ENCODE measurements around the gene MED15. TPM values are rescaled to one million over a fixed set of nuclear protein-coding genes. Genes with fewer than 3 reads are reported as not detected.
"Not testable (repeated sequence)": the region's sequence is repeated elsewhere in the genome, so short reads cannot be mapped to it uniquely, and the experiment has no call there.

The MED15 gene
- total RNA-seq, 1 donor from 2014 or later = 104 TPM

DNA sequence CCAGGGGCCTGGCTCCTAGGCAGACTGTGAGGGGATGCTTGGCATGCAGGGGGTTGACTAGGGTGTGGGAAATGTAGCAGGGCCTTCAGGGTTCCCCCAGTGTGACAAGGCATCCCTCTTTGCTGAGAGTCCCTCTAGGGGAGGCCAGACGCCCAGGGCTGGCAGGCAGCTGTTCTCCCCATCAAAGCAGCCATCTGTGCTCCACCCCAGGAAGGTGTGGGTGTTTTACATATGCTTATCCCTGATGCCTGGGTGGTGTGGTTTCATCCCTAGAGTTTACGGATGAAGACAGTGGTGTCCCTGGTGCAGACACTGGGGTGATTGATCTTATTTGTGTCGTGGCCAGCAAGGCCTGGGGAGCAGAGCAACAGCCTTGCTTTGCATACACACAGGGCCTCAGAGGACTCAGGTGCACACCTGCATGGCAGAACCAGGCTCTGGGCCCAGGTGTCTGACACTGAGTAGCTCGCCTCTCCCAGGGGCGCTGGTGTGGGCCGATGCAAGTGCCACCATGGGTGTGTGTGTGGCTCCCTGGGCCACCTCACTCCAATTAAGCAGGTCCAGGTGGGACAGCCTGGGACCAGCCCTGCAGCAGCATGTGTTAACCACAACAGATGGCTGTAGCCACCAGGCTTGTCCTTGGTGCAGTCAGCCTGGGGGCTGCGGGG is 74.2 kb downstream of the MED15 start:
- no peak for DNase-seq (ENCODE audit: low spot score)

DNA sequence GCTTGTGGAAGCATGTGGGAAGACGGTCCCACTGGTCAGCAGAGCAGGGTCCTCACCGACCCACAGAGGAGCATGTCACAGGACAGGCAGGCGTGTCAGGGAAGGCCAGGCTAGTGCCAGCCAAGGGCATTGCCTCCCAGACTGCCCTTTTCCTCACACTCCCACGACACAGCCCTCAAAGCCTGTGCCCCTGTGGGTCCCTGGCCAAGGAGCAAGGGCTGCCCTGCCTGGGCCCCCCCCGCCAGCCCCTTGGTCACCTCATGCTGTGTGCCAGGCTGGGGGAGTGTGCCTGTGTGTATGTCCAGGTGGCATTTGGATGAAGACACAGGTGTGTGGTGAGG is 74.7 kb downstream of the MED15 start:
- no peak for DNase-seq (ENCODE audit: low spot score)

DNA sequence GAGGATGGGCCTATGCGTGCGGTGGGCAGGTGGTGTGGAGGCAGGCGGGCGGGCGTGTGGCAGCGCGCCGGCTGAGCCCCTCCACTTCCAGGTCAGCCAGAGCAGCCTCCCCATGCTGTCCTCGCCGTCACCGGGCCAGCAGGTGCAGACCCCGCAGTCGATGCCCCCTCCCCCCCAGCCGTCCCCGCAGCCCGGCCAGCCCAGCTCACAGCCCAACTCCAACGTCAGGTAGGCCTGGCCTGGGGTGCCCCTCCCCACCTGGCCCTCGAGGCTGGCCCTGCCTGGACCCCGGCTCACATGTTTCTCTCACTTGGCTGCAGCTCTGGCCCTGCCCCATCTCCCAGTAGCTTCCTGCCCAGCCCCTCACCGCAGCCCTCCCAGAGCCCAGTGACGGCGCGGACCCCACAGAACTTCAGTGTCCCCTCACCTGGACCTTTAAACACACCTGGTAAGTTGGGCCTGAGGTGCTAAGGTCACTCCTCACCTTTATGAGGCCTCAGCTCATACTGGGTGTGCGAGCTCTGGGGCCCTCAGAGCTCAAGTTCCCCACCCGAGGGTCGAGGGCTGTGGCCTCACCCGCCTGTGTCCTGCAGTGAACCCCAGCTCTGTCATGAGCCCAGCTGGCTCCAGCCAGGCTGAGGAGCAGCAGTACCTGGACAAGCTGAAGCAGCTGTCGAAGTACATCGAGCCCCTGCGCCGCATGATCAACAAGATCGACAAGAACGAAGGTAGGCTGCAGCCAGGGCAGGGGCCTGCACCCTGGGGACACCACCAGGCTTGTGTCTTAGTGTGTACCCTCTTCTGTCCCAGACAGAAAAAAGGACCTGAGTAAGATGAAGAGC is 75.3 kb downstream of the MED15 start:
- DNase-seq (ENCODE audit: low spot score) = no peak

DNA sequence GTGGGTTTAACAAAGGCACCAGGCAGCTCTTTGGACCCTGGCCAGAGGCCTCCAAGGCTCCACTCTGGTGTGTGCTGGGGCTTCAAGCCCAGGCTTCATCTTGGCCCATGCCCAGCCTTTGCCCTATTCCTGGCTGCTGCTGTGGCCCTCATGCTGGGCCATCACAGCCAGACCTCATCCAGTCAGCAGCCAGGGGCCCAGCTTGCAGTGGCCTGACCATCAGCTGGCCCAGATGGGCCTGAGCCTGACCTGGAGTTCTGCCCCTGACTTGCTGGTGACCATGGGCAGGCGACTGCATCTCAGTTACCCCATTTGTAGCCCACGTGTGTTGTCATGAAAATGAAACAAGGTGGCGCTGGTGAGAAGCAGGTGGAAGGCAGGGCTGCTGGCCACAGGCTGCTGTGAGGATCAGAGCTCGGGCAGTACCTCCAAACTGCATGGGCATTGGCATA is 76.1 kb downstream of the MED15 start:
- no peak for DNase-seq (ENCODE audit: low spot score)

DNA sequence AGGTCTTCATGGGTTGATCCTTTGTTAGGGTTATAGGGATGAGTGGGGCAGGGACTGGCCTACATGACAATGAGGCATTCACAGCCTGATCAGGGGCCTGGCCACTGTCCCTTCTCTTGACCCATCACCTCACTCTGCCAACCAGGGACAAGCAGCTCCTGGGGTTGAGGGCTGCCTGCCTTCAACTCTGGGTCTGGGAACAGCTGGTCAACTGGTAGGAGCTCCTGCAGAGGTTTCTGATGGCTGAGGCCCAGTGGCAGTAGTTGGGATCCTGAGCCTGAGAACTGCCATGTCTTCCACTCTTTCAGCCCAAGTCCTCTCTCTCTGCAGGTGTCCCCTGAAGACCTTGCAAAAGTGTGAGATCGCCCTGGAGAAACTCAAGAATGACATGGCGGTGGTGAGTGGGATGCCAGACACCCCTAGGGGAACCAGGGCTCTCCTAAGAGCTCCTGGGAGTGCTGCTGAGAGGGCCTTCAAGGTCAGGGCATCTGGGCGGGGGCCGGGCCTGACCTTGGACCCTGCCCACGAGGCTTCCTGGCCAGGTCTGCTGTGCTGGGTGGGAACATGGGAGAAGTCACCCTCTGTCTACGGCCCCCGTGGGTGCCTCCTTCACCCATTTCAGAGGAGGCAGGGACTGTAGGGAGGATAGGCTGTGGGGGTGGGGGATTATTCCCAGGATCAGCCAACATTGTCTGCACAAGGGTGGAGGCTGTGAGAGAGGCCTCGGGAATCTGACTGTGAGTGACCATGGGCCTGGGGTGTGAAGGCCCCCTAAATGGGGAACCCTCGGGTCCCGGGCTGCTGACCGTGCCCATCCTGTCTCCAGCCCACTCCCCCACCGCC is 76.8 kb downstream of the MED15 start:
- DNase-seq (ENCODE audit: low spot score) = no peak

DNA sequence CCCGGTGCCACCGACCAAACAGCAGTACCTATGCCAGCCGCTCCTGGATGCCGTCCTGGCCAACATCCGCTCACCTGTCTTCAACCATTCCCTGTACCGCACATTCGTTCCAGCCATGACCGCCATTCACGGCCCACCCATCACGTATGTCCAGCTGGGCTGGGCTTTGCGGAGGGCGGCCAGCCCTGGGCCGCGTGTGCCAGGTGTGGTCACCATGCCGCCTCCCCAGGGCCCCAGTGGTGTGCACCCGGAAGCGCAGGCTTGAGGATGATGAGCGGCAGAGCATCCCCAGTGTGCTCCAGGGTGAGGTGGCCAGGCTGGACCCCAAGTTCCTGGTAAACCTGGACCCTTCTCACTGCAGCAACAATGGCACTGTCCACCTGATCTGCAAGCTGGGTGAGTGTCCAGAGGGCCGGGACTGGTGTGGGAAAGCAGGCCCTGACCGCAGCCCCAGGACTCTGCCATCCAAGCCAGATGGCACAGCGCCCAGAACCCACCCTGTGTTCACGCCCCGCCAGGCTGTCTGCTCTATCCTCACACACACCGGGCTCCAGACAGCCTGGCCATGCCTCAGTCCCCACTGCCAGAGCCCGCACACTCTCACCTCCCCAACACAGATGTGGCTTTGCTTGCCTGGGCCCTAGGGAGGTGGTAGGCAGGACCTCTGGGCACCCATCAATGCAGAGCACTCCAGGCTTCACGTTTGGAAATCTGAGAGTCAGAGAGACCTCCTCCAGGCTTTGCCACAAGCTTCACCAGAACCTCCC is 77.6 kb downstream of the MED15 start:
- DNase-seq (ENCODE audit: low spot score) = no peak

DNA sequence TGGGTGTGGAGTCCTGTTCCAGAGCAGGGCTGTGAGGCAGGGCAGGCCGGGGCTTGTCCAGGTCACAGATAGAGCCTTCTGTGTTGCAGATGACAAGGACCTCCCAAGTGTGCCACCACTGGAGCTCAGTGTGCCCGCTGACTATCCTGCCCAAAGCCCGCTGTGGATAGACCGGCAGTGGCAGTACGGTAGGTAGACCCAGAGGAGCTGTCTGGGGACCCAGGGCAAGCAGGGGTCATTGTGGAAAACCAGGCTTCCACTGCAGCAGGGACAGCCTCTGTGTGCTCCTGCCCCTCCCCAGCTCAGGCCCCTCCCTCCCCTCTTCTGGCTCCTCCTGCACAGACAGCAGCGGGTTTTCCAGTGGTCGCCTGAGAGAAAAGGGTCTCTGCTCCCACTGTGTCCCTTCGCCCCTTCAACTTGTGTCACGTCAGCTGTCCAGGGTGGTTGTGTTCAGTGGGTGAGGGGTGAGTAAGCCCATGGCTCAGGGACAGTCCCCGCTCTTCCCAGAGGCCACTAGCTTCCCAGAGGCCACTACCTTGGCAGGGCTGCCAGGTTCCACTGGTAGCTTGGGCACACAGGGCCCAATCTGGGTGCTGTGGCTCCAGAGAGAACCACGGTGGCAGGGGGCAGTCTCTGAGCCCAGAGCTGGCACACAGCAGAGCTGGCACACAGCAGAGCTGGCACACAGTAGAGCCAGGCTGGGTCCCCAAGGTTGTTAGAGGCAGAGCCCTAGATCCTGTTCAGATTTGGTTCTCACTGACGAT is 78.4 kb downstream of the MED15 start:
- no peak for DNase-seq (ENCODE audit: low spot score)

DNA sequence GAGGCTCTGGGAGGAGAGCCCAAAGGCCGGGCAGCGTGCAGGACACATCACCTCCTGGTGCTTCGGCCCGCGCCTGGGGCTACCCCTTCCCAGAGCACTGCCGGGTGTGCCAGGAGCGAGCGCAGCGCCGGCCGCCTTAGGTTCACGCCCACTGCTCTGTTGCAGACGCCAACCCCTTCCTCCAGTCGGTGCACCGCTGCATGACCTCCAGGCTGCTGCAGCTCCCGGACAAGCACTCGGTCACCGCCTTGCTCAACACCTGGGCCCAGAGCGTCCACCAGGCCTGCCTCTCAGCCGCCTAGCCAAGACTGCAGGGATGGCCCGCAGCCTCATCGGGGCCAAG is 79.0 kb downstream of the MED15 start:
- DNase-seq (ENCODE audit: low spot score) = no peak

DNA sequence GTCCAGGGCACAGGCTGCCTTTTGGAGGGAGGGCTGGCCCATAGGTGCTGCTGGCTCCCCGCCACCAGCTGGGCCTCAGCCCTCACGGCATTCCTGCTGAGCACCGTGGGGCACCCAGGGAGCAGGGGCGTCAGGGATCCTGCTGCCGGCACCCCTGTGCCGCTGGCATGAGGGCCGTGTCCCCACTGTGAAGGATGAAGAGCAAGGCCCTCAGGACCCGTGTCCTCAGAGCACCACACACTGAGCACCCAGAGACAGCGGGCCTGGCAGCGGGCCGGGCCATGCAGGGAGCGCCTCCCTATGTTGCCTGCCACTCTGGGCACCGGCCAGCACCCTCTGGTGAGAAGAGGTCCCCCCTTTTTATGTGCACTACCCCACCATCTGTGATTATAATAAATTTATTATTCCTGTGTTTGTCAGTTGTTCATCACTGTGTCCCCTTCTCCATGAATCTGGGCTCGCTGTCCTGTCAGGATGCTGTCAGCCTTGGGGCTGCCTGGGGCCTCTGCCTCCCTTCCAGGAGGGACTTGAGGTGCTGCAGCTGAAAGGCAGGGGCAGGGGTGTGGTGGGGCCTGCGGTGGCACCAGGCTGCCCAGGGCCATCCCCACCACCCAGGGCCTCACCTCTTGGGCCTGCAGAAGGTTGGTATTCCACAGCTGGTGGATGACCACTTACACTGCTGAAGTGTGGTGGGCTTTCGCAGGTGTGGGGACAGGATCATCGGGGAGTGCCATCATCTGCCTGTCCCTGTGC is 80.0 kb downstream of the MED15 start:
- no peak for DNase-seq (ENCODE audit: low spot score)

DNA sequence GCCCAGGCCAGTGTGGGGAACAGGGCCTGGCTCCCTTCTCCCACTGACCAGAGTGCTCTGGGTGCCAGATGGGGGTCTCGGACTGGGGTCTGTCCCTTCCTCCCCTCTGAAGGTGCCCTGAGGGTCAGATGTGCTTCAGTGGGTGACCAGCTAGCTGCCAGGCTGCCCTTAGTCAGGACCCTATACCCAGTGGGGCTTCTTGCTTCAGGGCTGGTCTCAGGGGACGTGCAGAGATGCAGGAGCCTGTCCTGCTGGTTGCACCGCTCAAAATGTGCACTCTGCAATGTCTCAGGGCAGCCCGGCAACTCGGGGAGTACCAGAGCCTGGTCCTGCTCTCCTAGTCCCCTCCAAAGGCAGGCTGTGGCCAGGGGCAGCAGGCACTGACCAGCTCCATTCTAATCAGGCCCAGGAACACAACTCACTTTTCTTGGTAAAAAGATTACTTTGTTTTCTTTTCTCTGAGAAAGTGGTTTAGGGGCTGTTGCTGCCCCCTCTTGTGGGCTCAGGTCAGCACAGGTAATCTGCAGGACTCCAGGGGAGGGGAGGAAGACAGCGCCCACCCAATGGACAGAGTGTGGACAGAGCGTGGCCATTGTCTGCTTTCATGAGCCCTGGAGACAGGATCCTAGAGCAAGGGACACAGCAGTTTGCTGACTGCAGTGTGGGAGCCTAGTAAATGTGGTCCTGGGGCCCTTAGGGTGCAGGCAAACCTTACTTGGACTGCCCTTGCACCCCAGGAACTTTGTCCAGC is 80.9 kb downstream of the MED15 start:
- DNase-seq (ENCODE audit: low spot score) = no peak

DNA sequence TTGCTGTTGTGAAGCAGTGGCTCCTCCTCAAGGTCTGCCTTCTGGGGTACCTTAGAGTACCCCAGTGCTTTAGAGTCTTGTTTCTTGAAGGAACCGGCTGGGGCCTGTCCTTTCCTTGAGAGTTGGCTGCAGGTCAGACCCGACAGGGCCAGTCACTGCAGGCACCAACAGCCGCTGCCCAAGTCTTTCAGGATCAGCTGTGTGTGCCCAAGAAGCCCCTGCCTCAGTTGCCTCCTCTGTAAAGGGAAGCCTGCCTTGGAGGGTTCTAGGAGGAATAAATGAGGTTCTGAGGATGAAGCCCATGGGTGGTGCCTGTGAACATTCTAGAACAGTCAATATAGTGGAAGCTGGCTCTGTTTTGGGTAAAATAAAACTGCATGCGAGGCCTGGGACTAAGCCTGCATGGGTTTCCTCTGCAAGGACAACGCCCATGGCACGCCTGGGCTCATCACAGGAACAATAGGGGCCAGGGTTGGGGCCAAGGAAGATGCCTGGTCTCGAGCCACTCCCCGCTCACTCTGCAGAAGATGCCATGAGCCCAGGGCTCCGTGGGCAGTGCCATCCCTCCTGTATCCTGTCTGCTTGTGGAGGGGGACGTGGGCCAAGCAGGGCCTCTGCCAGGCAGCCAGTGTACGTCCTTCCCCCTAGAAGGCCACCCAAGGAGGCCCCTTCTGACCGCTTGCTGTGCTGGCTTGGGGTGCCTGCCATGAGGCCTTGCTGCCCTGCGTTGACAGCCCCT is 81.6 kb downstream of the MED15 start:
- DNase-seq (ENCODE audit: low spot score) = no peak

DNA sequence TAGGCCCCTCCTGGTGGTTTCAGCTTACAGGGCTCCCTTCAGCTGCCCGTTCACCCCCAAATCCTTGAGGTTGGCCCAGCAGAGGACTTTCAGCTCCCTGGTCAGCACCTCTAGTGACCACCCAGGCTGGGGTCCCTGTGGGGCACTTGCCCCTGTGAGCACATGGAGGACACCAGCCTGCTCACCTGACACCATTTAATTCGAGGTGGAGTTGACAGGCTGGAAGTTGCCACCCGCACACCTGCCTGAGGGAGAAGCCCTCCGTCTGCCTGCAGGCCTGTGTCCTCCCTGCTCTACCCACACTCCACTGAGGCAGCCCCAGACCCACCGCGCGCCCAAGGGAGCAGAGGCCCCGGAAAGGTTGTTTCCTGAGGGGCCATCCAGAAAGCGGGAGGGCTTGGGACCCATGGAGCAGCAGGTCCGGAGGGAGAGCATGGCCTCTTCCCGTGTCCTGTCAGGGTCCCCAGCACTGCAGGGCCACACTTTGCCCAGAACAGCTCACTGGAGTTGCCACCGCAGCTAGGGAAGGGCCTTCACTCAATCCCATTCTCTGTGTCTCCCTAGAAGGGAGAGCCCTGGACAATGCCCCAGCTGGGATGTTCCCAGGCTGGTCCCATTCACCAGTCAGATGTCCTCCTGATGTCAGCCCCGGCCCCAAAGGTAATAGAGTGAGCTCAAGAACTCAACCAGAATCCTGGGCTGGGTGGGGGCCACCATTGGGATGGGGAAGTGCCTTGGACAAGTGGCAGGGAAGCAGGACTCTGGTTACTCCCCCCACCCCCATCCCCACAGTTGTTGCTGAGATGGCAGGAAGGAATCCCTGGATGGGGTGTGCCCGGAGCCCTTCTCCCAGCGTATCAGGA is 82.4 kb downstream of the MED15 start:
- no peak for DNase-seq (ENCODE audit: low spot score)

DNA sequence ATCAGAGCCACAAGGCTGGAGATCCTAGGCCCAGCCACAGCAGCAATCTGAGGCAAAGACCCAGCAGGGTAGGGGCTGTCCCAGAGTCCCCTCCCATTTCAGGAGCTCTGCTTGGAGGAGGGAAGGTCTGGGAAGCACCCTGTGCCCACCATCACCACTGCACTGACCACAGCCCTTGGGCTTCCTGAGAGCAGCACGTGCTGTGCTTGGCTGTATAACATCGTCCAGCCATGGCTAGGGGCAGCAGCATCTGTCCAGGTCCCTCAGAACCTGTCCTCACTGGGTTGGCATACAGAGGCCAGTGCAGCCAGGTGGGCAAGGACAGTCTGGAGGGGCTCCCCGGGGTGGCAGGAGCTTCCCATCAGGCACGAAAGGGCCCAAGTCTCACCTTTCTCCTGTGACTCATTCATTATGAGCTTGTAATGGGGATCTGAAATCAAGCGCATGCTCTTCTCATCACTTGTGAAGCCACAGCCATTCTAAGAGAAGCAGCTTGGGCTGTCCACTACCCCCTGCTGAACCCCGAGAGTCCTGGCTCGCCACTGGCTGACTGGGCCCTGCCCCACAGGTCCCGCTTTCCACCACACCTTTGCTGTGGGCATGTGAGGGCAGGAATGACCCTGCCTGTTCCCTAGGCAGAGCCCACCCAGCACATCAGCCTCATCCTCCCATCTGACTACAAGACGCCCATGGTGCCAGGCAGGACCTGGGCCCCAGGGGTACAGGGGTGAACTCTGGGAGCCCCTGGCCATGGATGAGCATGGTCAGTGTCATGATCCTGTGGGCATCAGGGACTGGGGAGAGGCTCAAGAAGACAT is 83.3 kb downstream of the MED15 start:
- DNase-seq (ENCODE audit: low spot score) = no peak

DNA sequence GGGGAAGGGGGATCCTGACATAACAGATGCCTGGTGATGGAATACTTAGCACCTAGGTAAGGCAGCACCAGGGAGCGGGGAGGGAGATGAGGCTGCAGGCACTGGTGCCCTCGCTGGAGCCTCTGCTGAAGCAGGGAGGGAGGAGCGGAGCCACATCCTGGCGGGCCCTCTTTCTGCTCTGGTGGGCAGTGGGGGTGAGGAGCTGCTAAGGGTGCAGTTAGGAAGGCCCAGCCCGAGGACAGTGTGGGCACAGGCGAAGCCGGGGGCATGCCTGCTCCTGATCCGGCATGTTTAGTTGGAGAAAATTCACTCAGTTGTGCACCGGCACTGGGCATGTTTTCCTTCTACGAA is 83.9 kb downstream of the MED15 start:
- DNase-seq (ENCODE audit: low spot score) = no peak

DNA sequence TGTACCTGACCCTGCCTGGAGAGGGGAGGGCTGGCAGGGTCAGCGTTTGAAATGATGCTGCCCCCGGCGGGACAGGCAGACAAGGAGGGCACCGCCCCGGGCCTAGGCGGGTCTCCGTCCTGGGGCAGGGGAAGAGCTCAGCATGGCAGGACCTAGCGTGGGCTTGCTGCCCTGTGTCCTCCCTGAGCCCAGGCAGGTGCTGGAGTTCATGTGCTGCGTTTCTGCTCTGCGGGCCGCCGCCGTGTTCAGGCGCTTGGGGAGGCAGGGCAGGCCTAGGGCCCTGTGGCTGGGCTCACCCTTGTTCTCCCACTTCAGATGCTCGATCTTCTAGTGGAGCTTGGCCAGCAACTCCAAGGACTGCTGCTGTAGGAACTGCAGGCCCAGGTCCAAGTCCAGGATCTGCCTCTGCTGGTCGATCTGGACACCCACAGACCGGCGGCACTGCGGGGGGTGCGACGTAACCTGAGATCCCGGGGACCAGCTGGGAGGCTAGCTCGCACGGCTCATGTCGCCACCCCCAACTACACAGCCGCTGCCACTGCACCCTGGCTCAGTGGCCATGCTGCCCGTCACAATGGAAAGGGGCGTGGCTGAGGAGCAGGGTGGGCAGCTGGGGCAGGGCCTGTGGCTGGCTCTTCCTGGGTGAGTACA is 84.4 kb downstream of the MED15 start:
- DNase-seq (ENCODE audit: low spot score) = no peak

DNA sequence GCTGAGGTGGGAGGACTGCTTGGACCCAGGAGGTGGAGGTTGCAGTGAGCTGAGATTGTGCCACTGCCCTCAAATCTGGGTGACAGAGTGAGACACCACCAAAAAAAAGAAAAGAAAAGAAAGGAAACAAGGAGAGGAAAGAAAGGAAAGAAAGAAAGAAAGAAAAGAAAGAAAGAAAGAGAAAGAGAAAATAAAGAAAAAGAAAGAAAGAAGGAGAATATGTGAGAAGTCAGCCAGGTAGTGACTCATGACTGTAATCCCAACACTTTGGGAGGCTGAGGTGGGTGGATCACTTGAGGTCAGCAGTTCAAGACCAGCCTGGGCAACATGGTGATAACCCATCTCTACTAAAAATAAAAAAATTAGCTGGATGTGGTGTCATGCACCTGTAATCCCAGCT is 86.6 kb downstream of the MED15 start:
- not testable (repeated sequence) for DNase-seq (ENCODE audit: low spot score)

Measured in mesenteric fat pad (tissue), 1 donor.